ENCODE results near the gene MANSC1.

GRCh38 chr12:12397184-12397583 is 47.1 kb upstream of the MANSC1 start:
- no peak for TF ChIP-seq CTCF (IDR thresholded peaks at IDR 0.05; ENCODE audit: insufficient read depth, low read depth, low read length)
- TF ChIP-seq EZH2 (IDR thresholded peaks at IDR 0.05; ENCODE audit: insufficient read depth, low read length), result no peak

All from astrocyte (in vitro differentiated cells and primary cell).